Spleen (tissue), 11 donors: ENCODE results near the gene FLT4. TPM values are rescaled to one million over a fixed set of nuclear protein-coding genes. Genes with fewer than 3 reads are reported as not detected.

Source experiments
- DNase-seq: peaks from one replicate; pipeline ENCODE4 v3.0.0-alpha.2; 2020
- H3K27ac ChIP-seq, 8 donors: fragments of 200-600 bp; sonication (generic) in 7 of 8; 1 replicate in 4 of 8; 2 replicates in 4 of 8; pipeline versions ENCODE4 v1.5.0 to v1.8.0; 2016 to 2021; ENCODE audit warnings: inconsistent platforms in 4 of 8, mild to moderate bottlenecking in 4 of 8, moderate library complexity in 1 of 8
- H3K27me3 ChIP-seq, 7 donors: fragments of 200-600 bp; sonication (generic) in 6 of 7; replicated peaks in 1 of 7; 1 replicate in 4 of 7; 2 replicates in 3 of 7; pipeline versions ENCODE4 v1.5.0 to v1.8.0; 2016 to 2021; ENCODE audit warnings: inconsistent platforms in 3 of 7, mild to moderate bottlenecking in 1 of 7
- H3K36me3 ChIP-seq, 6 donors: fragments of 200-600 bp; sonication (generic) in 5 of 6; 1 replicate in 4 of 6; 2 replicates in 2 of 6; pipeline versions ENCODE4 v1.5.0 to v1.8.0; 2016 to 2021; ENCODE audit warnings: inconsistent platforms in 2 of 6
- H3K4me1 ChIP-seq, 6 donors: fragments of 200-600 bp; sonication (generic) in 5 of 6; 1 replicate in 3 of 6; 2 replicates in 3 of 6; pipeline versions ENCODE4 v1.5.0 to v1.8.0; 2016 to 2021; ENCODE audit warnings: inconsistent platforms in 3 of 6
- H3K4me3 ChIP-seq, 8 donors: fragments of 200-600 bp; sonication (generic) in 7 of 8; 1 replicate in 4 of 8; 2 replicates in 4 of 8; pipeline versions ENCODE4 v1.5.0 to v1.8.0; 2016 to 2021; ENCODE audit warnings: inconsistent platforms in 4 of 8, mild to moderate bottlenecking in 4 of 8, moderate library complexity in 2 of 8
- H3K9me3 ChIP-seq, 8 donors: fragments of 200-600 bp; sonication (generic) in 7 of 8; 1 replicate in 4 of 8; 2 replicates in 4 of 8; pipeline versions ENCODE4 v1.5.0 to v1.8.0; 2016 to 2021; ENCODE audit warnings: inconsistent platforms in 4 of 8
- POLR2A ChIP-seq, 3 donors: fragments of 450-650 bp; IDR thresholded peaks; one replicate each; pipeline ENCODE4 v1.5.1; 2017; ENCODE audit warnings: antibody characterized with exemption in 3 of 3, mild to moderate bottlenecking in 1 of 3
- POLR2AphosphoS5 ChIP-seq, 3 donors: sonication (generic); formaldehyde crosslinking; IDR thresholded peaks; one replicate each; pipeline ENCODE4 v1.5.1; 2017; ENCODE audit warnings: antibody characterized with exemption in 3 of 3
- whole genome bisulfite sequencing, 5 donors: extraction: QIAGEN DNeasy Blood & Tissue Kit in 3 of 5; methylation state at CpG; one replicate each; pipeline versions ENCODE4 v1.1.5 to v1.1.7; 2013 to 2018; 5-methylcytosine and 5-hydroxymethylcytosine counted together
- intact Hi-C: fragments of 100-400 bp; cut with DNase I; formaldehyde crosslinking; loops from one replicate; pipeline ENCODE4 v1.15.0; 2023; ENCODE audit warnings: low total_unique reads
- polyA plus RNA-seq, 3 donors: library from polyadenylated mRNA; stranded (reverse); fragments of 200-250 nt; gene quantifications; one replicate each; pipeline ENCODE4 v1.2.1, GENCODE V29; 2013
- total RNA-seq, 7 donors: library from RNA; depleted of rRNA in 3 of 7; stranded (reverse); fragments of >200 nt in 3 of 7; fragmentation: NEBNext Ultra II Directional in 4 of 7; extraction: Animal tissue kit (Norgen Biotek cat#: 25700) in 4 of 7; gene quantifications; one replicate each; pipeline versions ENCODE4 v1.1.0 to v1.2.1, GENCODE V29; 2016 to 2021
- TF ChIP-seq, protein P1 (sequence below), 11 experiments: fragments of 200-600 bp in 7 of 11; fragments of 450-650 bp in 4 of 11; sonication (generic) in 4 of 11; IDR thresholded peaks in 8 of 11; conservative IDR thresholded peaks in 3 of 11; 1 replicate in 7 of 11; 2 replicates in 4 of 11; pipeline versions ENCODE4 v1.4.0 to v1.8.0; 2016 to 2021; ENCODE audit warnings: antibody characterized with exemption in 11 of 11, inconsistent platforms in 4 of 11, mild to moderate bottlenecking in 1 of 11
- donor health status: healthy with polysubstance abuse.
- donor health status: DM: no; HTN: no; CAD: no; lungs with moderate emphysema.
- donor health status: DM: no; HTN: no; CAD: no.
- donor health status: Bipolar disorder and iron deficiency.
- donor health status: healthy.
- donor health status: DM: no; HTN: no; CAD: no.
- donor health status: DM: yes; HTN: yes; CAD: no.

The FLT4 gene
- total and polyA plus RNA-seq, 10 donors, result 3.5 to 61.4 (median 34.8) TPM

GRCh38 chr5:180648658-180649296, 623 bp downstream of the FLT4 start:
- Histone ChIP-seq H3K4me1 (peaks cover 5 to 70% (median 43%) of the 10 kb centered on the region in 6 donors), H3K4me3 (peak overlapping the region; percentile 39 to 78 (median 52)), H3K9me3 (no peaks in the 10 kb centered on the region), H3K36me3 (no peaks in the 10 kb centered on the region), H3K27me3 (peaks cover 0 to 91% (median 31%) of the 10 kb centered on the region in 7 donors), H3K27ac (peak overlapping the region in 7 of 8 donors; percentile 35 to 80 (median 73))
- intact Hi-C loops, result no loop called here
- 7 to 55% (median 9%) methylated on average over 9 to 80 of the region's 80 CpGs for WGBS, 5 donors
- TF ChIP-seq POLR2AphosphoS5 (IDR thresholded peaks at IDR 0.05), result peak in 1 of 3 donors; percentile 41
- TF ChIP-seq, protein P1, sequence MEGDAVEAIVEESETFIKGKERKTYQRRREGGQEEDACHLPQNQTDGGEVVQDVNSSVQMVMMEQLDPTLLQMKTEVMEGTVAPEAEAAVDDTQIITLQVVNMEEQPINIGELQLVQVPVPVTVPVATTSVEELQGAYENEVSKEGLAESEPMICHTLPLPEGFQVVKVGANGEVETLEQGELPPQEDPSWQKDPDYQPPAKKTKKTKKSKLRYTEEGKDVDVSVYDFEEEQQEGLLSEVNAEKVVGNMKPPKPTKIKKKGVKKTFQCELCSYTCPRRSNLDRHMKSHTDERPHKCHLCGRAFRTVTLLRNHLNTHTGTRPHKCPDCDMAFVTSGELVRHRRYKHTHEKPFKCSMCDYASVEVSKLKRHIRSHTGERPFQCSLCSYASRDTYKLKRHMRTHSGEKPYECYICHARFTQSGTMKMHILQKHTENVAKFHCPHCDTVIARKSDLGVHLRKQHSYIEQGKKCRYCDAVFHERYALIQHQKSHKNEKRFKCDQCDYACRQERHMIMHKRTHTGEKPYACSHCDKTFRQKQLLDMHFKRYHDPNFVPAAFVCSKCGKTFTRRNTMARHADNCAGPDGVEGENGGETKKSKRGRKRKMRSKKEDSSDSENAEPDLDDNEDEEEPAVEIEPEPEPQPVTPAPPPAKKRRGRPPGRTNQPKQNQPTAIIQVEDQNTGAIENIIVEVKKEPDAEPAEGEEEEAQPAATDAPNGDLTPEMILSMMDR (IDR thresholded peaks at IDR 0.05 in 8 of 11, conservative IDR thresholded peaks at IDR 0.05 in 3 of 11), result peak in 6 of 11 experiments; percentile 13 to 52 (median 42)
- no peak for TF ChIP-seq POLR2A (IDR thresholded peaks at IDR 0.05)
- DNase-seq, result no peak

DNA sequence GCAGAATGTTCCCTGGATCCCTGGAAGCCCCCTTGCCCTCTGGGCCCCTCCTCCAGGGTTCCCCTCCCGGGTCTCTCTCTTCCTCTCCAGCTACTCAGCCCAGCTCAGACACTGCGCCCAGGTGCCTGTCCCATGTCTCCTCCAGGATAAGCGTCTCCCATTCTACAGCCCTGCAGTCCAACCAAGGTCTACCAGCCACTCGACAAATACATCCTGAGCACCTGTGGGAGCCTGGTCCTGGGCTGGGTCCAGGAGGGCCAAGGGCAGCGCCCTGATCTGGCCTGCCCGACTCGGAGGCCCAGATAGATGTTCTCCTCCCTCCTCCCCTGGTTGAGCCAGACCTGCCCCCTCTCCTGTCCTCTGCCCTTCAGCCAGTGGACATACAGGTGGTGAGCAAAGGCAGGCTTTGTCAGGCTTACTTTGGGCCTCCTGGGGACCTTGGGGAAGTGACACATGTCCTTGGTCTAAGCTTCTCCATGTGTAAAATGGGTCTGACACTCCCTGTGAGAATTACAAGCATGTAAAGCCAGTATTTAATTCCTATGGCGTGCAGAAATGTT, 1.4 kb downstream of the FLT4 start:
- Histone ChIP-seq H3K36me3 (no peaks in the 10 kb centered on the region), H3K27me3 (peaks cover 0 to 86% (median 31%) of the 10 kb centered on the region in 7 donors), H3K27ac (peak overlapping the region in 4 of 8 donors; percentile 16 to 77 (median 68)), H3K4me3 (peak overlapping the region in 6 of 8 donors; percentile 39 to 78 (median 55)), H3K4me1 (peaks cover 5 to 77% (median 46%) of the 10 kb centered on the region in 6 donors), H3K9me3 (no peaks in the 10 kb centered on the region)
- TF ChIP-seq POLR2A (IDR thresholded peaks at IDR 0.05) (no peak), POLR2AphosphoS5 (IDR thresholded peaks at IDR 0.05) (no peak)
- TF ChIP-seq, protein P1 (IDR thresholded peaks at IDR 0.05 in 8 of 11, conservative IDR thresholded peaks at IDR 0.05 in 3 of 11), result no peak
- WGBS, 5 donors, result 74 to 79% (median 75%) methylated on average over 5 to 8 of the region's 8 CpGs
- intact Hi-C loops, result no loop called here
- no peak for DNase-seq

GRCh38 chr5:180647465-180647864, 1.9 kb downstream of the FLT4 start:
- H3K4me1 ChIP-seq, result peaks cover 5 to 83% (median 47%) of the 10 kb centered on the region in 6 donors
- no peaks in the 10 kb centered on the region for H3K36me3 ChIP-seq
- 82 to 100% (median 87%) methylated on average over 1 to 8 of the region's 8 CpGs for WGBS, 5 donors
- H3K4me3 ChIP-seq, result peak overlapping the region in 1 of 8 donors; percentile 78
- peaks cover 0 to 80% (median 28%) of the 10 kb centered on the region in 7 donors for H3K27me3 ChIP-seq
- DNase-seq, result no peak
- intact Hi-C loops, result no loop called here
- TF ChIP-seq, protein P1 (IDR thresholded peaks at IDR 0.05 in 8 of 11, conservative IDR thresholded peaks at IDR 0.05 in 3 of 11), result no peak
- TF ChIP-seq POLR2A (IDR thresholded peaks at IDR 0.05) (no peak), POLR2AphosphoS5 (IDR thresholded peaks at IDR 0.05) (no peak)
- no peaks in the 10 kb centered on the region for H3K9me3 ChIP-seq
- H3K27ac ChIP-seq, result peak overlapping the region in 3 of 8 donors; percentile 62 to 74 (median 73)

GRCh38 chr5:180646963-180647305, 2.5 kb downstream of the FLT4 start:
- DNase-seq, result no peak
- H3K36me3 ChIP-seq, result no peaks in the 10 kb centered on the region
- H3K9me3 ChIP-seq, result no peaks in the 10 kb centered on the region
- intact Hi-C loops, result no loop called here
- TF ChIP-seq, protein P1 (IDR thresholded peaks at IDR 0.05 in 8 of 11, conservative IDR thresholded peaks at IDR 0.05 in 3 of 11), result no peak
- no peak for TF ChIP-seq POLR2AphosphoS5 (IDR thresholded peaks at IDR 0.05)
- TF ChIP-seq POLR2A (IDR thresholded peaks at IDR 0.05), result no peak
- 40 to 64% (median 43%) methylated on average over 1 of the region's 1 CpG for WGBS, 5 donors
- peaks cover 5 to 85% (median 47%) of the 10 kb centered on the region in 6 donors for H3K4me1 ChIP-seq
- peak overlapping the region in 1 of 8 donors; percentile 78 for H3K4me3 ChIP-seq
- H3K27ac ChIP-seq, result peak overlapping the region in 5 of 8 donors; percentile 62 to 75 (median 73)
- peaks cover 0 to 75% (median 27%) of the 10 kb centered on the region in 7 donors for H3K27me3 ChIP-seq
